ENCODE measurements around the gene SEMA3D.

GRCh38 chr7:85220023-85220422 is 33.2 kb upstream of the SEMA3D start:
- TF ChIP-seq CTCF (IDR thresholded peaks at IDR 0.05; ENCODE audit: insufficient read depth, low read depth, low read length), result no peak
- TF ChIP-seq EZH2 (IDR thresholded peaks at IDR 0.05; ENCODE audit: insufficient read depth, low read length), result no peak
